Heart right ventricle (tissue), 16 donors: ENCODE data around the gene CELA2A. TPM values are rescaled to one million over a fixed set of nuclear protein-coding genes. Genes with fewer than 3 reads are reported as not detected.

Experiments used
- ATAC-seq, 8 donors: fragments of 200-7000 bp; cut with Tn5 transposase; one replicate each; pipeline ENCODE4 v1.9.1; 2020; ENCODE audit warnings: mild to moderate bottlenecking in 8 of 8, moderate library complexity in 8 of 8, moderate number of reproducible peaks in 1 of 8
- DNase-seq, 2 donors: peaks; one replicate each; pipeline ENCODE4 v3.0.0-alpha.2; 2020
- H3K27ac ChIP-seq, 10 donors: fragments of 200-600 bp; sonication (generic) in 2 of 10; one replicate each; pipeline versions ENCODE4 v1.5.0 to v1.8.0; 2020 to 2022; ENCODE audit warnings: mild to moderate bottlenecking in 3 of 10
- H3K27me3 ChIP-seq, 7 donors: fragments of 200-600 bp; one replicate each; pipeline ENCODE4 v1.8.0; 2021 to 2022; ENCODE audit warnings: mild to moderate bottlenecking in 2 of 7
- H3K36me3 ChIP-seq, 9 donors: fragments of 200-600 bp; sonication (generic) in 1 of 9; one replicate each; pipeline versions ENCODE4 v1.5.0 to v1.8.0; 2020 to 2022; ENCODE audit warnings: mild to moderate bottlenecking in 2 of 9
- H3K4me1 ChIP-seq, 9 donors: fragments of 200-600 bp; sonication (generic) in 1 of 9; one replicate each; pipeline versions ENCODE4 v1.5.0 to v1.8.0; 2020 to 2022; ENCODE audit warnings: mild to moderate bottlenecking in 4 of 9
- H3K4me3 ChIP-seq, 10 donors: fragments of 200-600 bp; sonication (generic) in 2 of 10; one replicate each; pipeline versions ENCODE4 v1.5.0 to v1.8.0; 2020 to 2022; ENCODE audit warnings: mild to moderate bottlenecking in 7 of 10, moderate library complexity in 2 of 10
- H3K9me3 ChIP-seq, 11 donors: fragments of 200-600 bp in 10 of 11; sonication (generic) in 2 of 11; one replicate each; pipeline versions ENCODE4 v1.5.0 to v1.8.0; 2013 to 2022; ENCODE audit warnings: mild to moderate bottlenecking in 2 of 11, control low read depth in 1 of 11, moderate library complexity in 1 of 11
- WGBS, 2 donors: extraction: QIAGEN DNeasy Blood & Tissue Kit; methylation state at CpG; one replicate each; pipeline ENCODE4 v1.1.7; 2013; ENCODE audit warnings: inconsistent platforms in 1 of 2; 5-methylcytosine and 5-hydroxymethylcytosine counted together
- intact Hi-C, 10 donors: fragments of 100-400 bp; cut with DNase I; formaldehyde crosslinking; loops; one replicate each; pipeline versions ENCODE4 v1.11.1 to v1.14.2; 2022
- polyA plus RNA-seq, 2 donors: library from polyadenylated mRNA; stranded (reverse); fragments of 200-250 nt; gene quantifications; one replicate each; pipeline ENCODE4 v1.2.3, GENCODE V29; 2013
- total RNA-seq, 10 donors: library from RNA; stranded (reverse); fragmentation: NEBNext Ultra II Directional in 3 of 10; extraction: Animal tissue kit (Norgen Biotek cat#: 25700) in 3 of 10; gene quantifications; one replicate each; pipeline versions ENCODE4 v1.2.1 to v1.2.4, GENCODE V29; 2021 to 2023
- TF ChIP-seq, protein P1 (sequence below), 9 donors: fragments of 200-600 bp; sonication (generic) in 2 of 9; IDR thresholded peaks; one replicate each; pipeline versions ENCODE4 v1.5.0 to v1.8.0; 2021 to 2022; ENCODE audit warnings: antibody characterized with exemption in 9 of 9, mild to moderate bottlenecking in 5 of 9, moderate library complexity in 1 of 9
- donor health status: Arrhythmogenic right ventricular cardiomyopathy.
- donor health status: ischemic (EF 13 %, LVEDD 7.1; RV severe dilation, severe dysfunction).
- donor health status: healthy with polysubstance abuse.
- donor health status: DM: no; HTN: yes; CAD: no.
- donor health status: DM: no; HTN: no; CAD: no.
- donor health status: ischemic (EF 25% LVEDD 6.9; RV normal size, moderate dysfunction).
- donor health status: ischemic (EF 25% LVEDD 5.7; RV mildly dilated, moderate dysfunction).
- donor health status: healthy.
- donor health status: DM: yes; HTN: yes; CAD: no.
- donor health status: Ischemic cardiomyopathy.
- donor health status: ischemic (EF 35%, LVEDD 5.7; RV mildly dilated, moderate dysfunction).
- donor health status: nonischemic (EF 11% LVEDD 7.7; RV severe dilation, severe dysfunction).
- donor health status: DM: yes; HTN: yes; CAD: no.
- donor health status: PGD.
- donor health status: ischemic (EF 29% LVEDD 5.4; RV normal size, mild dysfunction).
- donor health status: nonischemic (EF 23%, LVEDD 6.1; RV moderate dilation, normal function).

CELA2A gene
- total and polyA plus RNA-seq, 12 donors = 0.09 to 1.6 (median 1.1) TPM; not detected in 4

DNA sequence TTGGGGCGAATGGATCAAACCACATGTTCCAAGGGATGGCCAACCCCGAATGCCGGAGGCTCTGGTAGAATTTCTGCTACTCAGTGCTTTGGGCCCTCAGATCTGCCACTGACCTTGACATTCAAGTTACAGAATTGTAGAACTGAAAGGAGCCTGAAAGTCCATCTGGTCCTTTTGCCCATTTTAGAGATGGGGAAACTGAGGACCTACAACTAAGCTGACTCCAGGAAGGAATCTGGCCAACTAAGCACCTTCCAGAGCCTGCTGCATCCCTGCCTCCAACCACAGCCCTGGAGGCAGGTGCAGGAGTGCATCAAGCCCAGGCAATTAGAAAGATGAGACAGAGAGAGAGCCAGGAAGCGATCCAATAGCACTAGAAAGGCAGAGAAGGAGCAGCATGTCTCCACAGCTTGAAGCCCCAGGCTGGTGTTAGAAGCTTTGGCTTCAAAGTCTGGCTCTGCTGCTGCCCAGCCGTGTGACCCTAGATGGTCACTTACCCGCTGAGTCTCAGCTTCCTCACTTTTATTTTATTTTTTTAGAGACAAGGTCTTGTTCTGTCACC is 19.6 kb upstream of the CELA2A start:
- TF ChIP-seq, protein P1, sequence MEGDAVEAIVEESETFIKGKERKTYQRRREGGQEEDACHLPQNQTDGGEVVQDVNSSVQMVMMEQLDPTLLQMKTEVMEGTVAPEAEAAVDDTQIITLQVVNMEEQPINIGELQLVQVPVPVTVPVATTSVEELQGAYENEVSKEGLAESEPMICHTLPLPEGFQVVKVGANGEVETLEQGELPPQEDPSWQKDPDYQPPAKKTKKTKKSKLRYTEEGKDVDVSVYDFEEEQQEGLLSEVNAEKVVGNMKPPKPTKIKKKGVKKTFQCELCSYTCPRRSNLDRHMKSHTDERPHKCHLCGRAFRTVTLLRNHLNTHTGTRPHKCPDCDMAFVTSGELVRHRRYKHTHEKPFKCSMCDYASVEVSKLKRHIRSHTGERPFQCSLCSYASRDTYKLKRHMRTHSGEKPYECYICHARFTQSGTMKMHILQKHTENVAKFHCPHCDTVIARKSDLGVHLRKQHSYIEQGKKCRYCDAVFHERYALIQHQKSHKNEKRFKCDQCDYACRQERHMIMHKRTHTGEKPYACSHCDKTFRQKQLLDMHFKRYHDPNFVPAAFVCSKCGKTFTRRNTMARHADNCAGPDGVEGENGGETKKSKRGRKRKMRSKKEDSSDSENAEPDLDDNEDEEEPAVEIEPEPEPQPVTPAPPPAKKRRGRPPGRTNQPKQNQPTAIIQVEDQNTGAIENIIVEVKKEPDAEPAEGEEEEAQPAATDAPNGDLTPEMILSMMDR (IDR thresholded peaks at IDR 0.05) = no peak
- H3K27ac ChIP-seq = no peak overlapping the region
- no peak overlapping the region for H3K4me3 ChIP-seq
- intact Hi-C loops = loop anchor here in 5 of 10 donors (10.0 kb wide), 2 partner anchors 62 to 312 kb away; no protein-coding TSS in a partner anchor
- H3K9me3 ChIP-seq = no peaks in the 10 kb centered on the region
- H3K36me3 ChIP-seq = no peaks in the 10 kb centered on the region
- peaks cover 0 to 12% (median 0%) of the 10 kb centered on the region in 9 donors for H3K4me1 ChIP-seq
- no peak for ATAC-seq
- no peaks in the 10 kb centered on the region for H3K27me3 ChIP-seq
- DNase-seq = no peak
- WGBS, 2 donors = 92 to 99% methylated on average over 6 of the region's 6 CpGs

- TF ChIP-seq, protein P1 (IDR thresholded peaks at IDR 0.05) = no peak
- intact Hi-C loops = loop anchor here in 5 of 10 donors (10.0 kb wide), 2 partner anchors 65 to 315 kb away; no protein-coding TSS in a partner anchor
- H3K27ac ChIP-seq = no peak overlapping the region
- ATAC-seq = no peak
- peaks cover 0 to 9% (median 0%) of the 10 kb centered on the region in 9 donors for H3K4me1 ChIP-seq
- no peaks in the 10 kb centered on the region for H3K36me3 ChIP-seq
- WGBS, 2 donors = 94 to 96% methylated on average over 14 of the region's 14 CpGs
- DNase-seq = no peak
- H3K9me3 ChIP-seq = no peaks in the 10 kb centered on the region
- H3K4me3 ChIP-seq = no peak overlapping the region
- H3K27me3 ChIP-seq = no peaks in the 10 kb centered on the region
Observed at GRCh38 chr1:15439325-15439724, 17.2 kb upstream of the CELA2A start.

DNA sequence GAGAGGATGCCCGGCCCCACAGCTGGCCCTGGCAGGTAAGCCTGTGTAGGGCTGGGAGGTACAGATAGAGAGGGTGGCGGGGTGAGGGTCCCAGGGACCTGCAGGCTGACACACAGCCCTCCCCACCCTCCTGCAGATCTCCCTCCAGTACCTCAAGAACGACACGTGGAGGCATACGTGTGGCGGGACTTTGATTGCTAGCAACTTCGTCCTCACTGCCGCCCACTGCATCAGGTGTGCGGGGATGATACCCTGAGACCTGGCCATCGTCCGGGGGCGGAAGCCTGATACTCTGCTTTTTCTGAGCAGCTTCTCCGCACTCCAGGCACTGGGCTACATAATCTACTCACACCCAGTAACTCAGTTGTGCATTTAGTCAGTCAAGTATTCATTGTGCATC is 16.2 kb upstream of the CELA2A start:
- H3K9me3 ChIP-seq = no peaks in the 10 kb centered on the region
- H3K27me3 ChIP-seq = no peaks in the 10 kb centered on the region
- DNase-seq = no peak
- WGBS, 2 donors = 89 to 91% methylated on average over 13 of the region's 13 CpGs
- H3K36me3 ChIP-seq = no peaks in the 10 kb centered on the region
- H3K4me1 ChIP-seq = peaks cover 0 to 4% (median 0%) of the 10 kb centered on the region in 9 donors
- no peak overlapping the region for H3K27ac ChIP-seq
- no peak for ATAC-seq
- intact Hi-C loops = loop anchor here in 1 of 10 donors (10.0 kb wide), 1 partner anchor 56 kb away; no protein-coding TSS in a partner anchor
- no peak overlapping the region for H3K4me3 ChIP-seq
- TF ChIP-seq, protein P1 (IDR thresholded peaks at IDR 0.05) = no peak

- DNase-seq (no peak), ATAC-seq (no peak)
- WGBS, 2 donors = 80 to 81% methylated on average over 6 of the region's 6 CpGs
Observed at GRCh38 chr1:15441247-15441646, 15.3 kb upstream of the CELA2A start.

More at GRCh38 chr1:15441247-15441646, 15.3 kb upstream of the CELA2A start:
- TF ChIP-seq, protein P1 (IDR thresholded peaks at IDR 0.05) = no peak
- H3K27me3 ChIP-seq = peaks cover 0 to 7% (median 0%) of the 10 kb centered on the region in 7 donors
- no peaks in the 10 kb centered on the region for H3K9me3 ChIP-seq
- no peak overlapping the region for H3K4me3 ChIP-seq
- H3K4me1 ChIP-seq = peaks cover 0 to 4% (median 0%) of the 10 kb centered on the region in 9 donors
- H3K36me3 ChIP-seq = no peaks in the 10 kb centered on the region
- no peak overlapping the region for H3K27ac ChIP-seq
- intact Hi-C loops = loop anchor here in 1 of 10 donors (10.0 kb wide), 1 partner anchor 56 kb away; no protein-coding TSS in a partner anchor
